UCSD-AML1 (cell line): ENCODE results near the gene PDCD11.

Experiments used
- DNase-seq: peaks from one replicate; lab custom pipeline; 2025; ENCODE audit not compliant: unreplicated experiment; lab: John Stamatoyannopoulos, UW

PDCD11 gene

GRCh38 chr10:103450201-103450695 lies 53.8 kb downstream of the PDCD11 start:
- no peak for DNase-seq

- DNase-seq, result peak; percentile 43
These were observed 54.8 kb downstream of the PDCD11 start for GRCh38 chr10:103451091-103451813.

- DNase-seq, result peak; percentile 66
These were observed 55.5 kb downstream of the PDCD11 start, which contains the start of gene CALHM2 for GRCh38 chr10:103451831-103452505. CALHM2 (minus strand) TSS chr10:103452370; CDS start chr10:103449941, 2,429 bp downstream.

- DNase-seq, result no peak
These were observed 56.2 kb downstream of the PDCD11 start for GRCh38 chr10:103452506-103453230.

DNA sequence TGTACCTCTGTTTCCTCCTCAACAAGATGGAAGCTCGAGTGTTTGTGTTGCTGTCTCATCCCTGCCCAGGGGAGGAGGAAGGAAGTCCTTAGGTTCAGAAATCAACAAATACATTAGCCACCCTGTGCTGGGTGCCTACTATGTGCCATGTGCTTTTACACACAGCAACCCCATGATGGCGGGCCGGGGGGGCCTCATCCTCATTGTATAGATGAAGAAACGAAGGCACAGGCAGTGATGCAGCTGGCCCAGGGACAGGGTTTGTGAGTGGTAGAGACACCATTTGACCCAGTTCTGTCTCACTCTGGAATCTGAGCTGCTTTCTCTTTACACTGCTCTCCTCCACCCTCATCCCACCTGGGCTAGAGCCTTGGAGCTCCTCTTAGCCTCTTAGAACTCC lies 57.6 kb downstream of the PDCD11 start:
- DNase-seq, result no peak

DNA sequence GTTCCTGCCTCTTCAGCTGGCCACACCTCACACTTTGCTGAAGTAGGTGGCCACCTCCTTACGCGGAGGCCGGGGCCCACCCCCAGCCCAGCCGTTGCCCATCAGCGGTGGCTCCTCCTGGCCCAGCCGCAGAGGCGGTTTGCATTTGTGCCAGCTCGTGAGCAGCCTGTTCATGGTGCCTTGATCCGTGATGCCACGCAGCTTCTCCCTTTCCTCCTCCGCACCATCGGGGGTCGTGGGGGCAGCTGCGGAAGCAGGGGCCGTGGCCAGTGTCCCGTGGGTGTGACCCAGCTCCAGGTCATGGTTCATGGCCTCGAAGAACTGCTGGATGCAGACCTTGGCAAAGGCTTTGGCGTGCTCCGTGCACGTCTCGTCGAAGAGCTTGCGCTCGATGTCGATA lies 58.8 kb downstream of the PDCD11 start:
- DNase-seq, result no peak

DNA sequence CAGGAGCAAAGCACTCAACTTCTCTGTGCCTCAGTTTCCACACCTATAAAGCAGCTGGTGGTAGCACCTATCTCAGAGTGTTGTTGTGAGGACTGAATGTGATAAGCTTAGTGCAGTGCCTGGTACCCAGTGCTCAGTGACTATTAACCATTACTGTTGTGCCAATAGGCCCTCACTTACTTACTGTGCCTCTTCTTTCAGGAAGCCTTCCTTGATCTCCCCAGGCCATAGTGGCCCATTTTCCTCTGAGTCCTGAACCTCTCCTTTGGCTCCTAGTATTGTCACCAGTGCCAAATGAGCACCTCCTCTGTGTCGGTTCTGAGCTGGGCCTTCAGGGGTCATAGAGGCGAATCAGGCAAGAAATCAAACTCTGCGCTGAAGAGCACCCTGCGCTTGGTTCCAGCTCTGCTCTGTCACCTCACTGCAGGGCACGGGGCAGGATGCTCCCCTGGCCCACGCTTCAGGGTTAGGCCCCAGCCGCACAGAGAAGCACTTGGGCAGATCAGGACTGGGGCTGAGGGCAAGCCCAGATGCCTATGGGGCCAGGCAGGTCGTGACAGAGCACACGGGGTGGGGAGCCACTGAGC lies 59.7 kb downstream of the PDCD11 start:
- no peak for DNase-seq

- DNase-seq, result no peak
These were observed 60.8 kb downstream of the PDCD11 start for GRCh38 chr10:103457176-103457712.

DNA sequence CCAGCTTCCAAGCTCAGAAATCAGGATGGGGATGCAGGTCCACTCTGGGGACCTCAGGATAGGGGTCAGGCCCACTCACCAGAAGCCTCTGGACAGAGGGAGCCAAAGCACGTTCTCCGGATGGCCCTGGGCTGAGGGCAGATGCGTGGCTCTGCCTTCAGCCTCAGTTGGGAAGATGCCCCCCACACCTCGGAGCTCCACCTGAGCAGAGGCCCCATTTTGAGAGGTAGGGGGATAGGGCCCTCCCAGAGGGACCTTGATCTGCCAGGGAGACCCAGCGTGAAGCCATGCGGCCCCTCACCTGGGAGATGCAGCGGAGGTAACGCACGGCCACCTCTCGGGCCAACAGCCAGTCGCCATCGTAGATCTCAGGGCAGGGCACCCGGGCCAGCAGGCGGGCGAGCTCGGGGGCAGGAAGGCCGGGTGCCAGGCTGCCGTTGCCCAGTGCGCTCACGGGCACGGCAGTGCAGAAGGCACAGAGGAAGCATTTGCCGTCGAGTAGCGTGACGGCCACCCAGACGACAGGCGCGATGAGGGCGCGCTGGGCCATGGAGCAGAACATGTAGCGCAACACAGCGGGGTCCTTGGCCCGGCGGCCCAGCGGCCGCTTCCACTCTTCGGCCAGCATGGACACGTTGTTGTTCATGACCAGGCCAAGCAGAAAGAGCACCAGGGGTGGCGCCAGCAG lies 61.6 kb downstream of the PDCD11 start:
- no peak for DNase-seq

DNA sequence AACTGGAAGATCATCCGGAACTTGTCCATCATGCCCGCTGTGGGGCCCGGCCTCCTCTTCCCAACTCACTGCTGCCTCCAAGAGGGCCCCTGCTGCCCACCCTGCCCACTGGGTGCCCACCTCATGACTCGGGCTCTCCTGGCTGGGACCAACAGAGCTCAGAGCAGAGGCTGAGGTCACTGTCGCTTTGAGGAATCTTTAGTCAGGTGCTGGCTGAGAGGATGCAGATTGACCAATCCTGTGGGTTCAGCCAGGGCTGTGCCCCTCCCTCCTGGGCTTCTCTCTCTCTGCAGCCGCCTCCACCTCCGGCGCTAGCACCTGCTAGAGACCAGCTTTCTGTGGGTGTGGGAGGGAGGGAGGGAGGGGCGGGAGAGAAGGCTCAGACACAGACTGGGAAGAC lies 62.3 kb downstream of the PDCD11 start, which contains the start of gene CALHM1:
TSS of gene CALHM1 (minus strand) at position 181 of the 400 bp plus-strand sequence. CDS start at position 32, 149 bp downstream.
- DNase-seq, result no peak

GRCh38 chr10:103459615-103460014 lies 63.2 kb downstream of the PDCD11 start:
- DNase-seq, result no peak

- DNase-seq, result no peak
These were observed 67.1 kb downstream of the PDCD11 start for GRCh38 chr10:103463499-103463898.

- no peak for DNase-seq
These were observed 69.2 kb downstream of the PDCD11 start for GRCh38 chr10:103465411-103466179.

- DNase-seq, result no peak
These were observed 70.3 kb downstream of the PDCD11 start for GRCh38 chr10:103466734-103467133.

GRCh38 chr10:103467406-103467805 lies 71.0 kb downstream of the PDCD11 start:
- no peak for DNase-seq

GRCh38 chr10:103469201-103469600 lies 72.8 kb downstream of the PDCD11 start:
- no peak for DNase-seq

DNA sequence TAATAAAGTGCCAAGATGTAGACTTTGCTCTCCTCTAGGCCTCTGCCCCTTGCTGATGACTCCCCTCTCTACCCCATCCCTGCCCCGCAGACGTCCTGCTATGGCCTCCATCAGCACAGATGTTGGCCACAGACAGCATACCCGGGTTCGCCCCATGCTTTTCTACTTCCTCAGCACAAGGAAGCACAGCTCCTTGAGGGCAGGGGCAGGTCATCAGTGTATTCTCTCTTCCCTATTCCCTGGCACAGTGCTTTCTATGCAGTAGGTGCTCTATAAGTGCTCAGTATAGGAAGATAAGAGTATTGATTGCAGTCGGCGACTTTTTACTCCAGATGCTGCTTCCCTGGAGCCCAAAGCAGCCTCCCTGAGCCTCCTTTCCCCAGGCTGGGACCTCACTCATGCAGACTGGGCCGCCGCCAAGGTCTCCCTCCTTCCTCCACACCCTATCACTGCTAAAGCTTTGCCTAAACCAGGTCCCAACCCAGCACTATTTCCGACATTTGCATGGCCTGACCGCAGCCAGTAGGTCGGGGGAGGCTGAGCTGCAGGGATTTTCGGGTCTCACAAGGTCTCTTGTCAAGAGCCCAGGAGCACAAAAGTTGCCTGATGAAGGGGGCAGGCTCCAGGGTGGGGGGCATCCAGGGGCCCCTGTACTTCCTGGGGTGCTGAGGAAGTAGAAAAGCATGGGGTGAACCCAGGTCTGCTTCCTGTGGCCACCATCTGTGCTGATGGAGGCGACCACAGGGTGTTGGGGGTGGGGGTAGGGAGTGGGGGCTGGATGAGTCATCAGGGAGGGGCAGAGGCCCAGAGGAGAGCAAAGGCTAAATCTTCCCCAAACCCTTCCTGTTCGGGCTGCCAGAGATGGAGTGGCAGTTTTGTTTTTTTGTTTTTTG lies 74.6 kb downstream of the PDCD11 start:
- peak; percentile 83 for DNase-seq

DNA sequence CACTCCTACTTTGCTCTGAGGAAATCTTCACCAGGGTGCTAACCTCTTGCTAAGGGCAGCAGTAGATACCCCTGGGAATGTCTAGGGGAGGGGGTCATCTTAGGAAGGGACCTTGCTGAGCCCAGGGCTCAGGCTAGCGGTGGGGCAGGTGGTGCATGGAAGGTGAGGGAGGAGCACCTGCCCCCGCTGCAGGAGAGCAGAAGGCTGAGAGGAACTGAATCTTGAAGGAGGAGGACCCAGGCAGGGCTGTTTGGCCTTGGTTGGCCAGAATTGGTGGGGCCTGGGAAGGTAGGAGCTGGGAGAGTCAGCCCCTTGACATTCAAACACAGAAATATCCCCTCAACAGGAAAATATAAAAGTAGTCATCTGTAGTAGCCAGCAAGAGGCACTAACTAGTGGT lies 75.6 kb downstream of the PDCD11 start:
- no peak for DNase-seq

DNA sequence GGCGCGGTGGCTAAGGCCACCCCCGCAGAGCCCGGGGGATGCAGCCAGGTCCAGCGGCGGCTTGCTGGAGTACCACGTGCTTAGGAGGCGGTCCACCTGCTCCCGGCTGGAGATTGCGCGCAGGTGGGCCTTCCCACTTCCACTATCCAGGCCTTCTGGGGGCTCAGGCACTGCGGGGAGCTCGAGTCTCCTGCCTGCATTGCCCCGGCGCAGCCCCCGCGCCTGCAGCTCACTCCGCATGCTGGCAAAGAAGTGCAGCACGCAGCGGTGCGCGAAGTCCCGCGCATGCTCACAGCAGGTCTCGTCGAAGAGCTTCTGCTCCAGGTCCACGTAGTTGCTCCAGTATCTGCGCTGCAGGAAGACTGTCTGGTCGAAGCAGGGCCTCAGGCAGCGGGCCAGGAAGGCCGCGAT lies 76.8 kb downstream of the PDCD11 start:
- DNase-seq, result no peak
